OCI-LY3 (cell line): ENCODE data around the gene PUM1.

ENCODE experiments used
- CTCF ChIP-seq: fragments of 200-600, 300-600 bp; sonication (generic); IDR thresholded peaks from 2 replicates; pipeline ENCODE4 v1.5.1; 2014; ENCODE audit warnings: antibody characterized with exemption, low read length, low read depth
- EZH2phosphoT487 ChIP-seq: fragments of 200-600 bp; shearing (Covaris generic); IDR thresholded peaks from 2 replicates; pipeline ENCODE4 v1.6.1; 2018; ENCODE audit warnings: antibody characterized with exemption, mixed run types, low read depth

- no peak for TF ChIP-seq CTCF
- no peak for TF ChIP-seq EZH2phosphoT487
Observed at GRCh38 chr1:31010086-31010989, 55.2 kb downstream of the PUM1 start.
